HG02973 (cell line): ENCODE results near the gene GRIK5.

Experiments used
- ATAC-seq: cut with Tn5 transposase; IDR thresholded peaks from one replicate; pipeline ENCODE4 v1.9.1; 2021; ENCODE audit warnings: moderate library complexity; ENCODE audit not compliant: unreplicated experiment

The GRIK5 gene

DNA sequence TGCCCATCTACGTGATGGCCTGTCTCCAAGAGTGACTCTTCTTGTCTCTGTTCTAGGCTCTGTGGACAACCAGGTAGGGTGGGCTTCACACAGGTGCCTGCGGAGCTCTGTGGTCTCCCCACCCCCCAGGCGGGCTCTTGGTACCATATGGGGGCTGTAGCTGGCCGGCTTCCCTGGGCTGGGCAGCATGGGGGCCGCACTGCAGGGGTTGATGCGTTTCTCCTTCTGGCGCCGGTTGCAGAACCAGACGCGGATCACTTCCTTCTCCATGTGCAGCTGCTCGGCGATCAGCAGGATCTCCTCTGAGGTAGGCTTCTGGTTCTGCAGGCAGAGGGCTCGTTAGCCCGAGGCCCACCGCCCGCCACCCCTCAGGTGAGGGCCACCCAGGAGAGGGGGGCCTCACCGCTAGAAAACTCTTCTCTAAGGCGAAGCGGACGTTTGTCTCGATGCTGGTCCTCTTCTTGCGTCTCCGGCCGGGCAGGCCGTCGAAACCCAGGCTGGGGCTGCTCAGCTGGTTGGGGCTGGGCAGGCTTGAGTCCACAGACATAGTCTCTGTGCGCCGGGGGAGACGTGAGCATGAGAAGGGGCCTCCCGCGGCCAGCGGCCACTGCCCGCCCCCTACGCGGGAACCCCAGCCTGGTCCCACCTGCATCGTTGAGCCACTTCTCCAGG lies 25.3 kb upstream of the GRIK5 start:
- no peak for ATAC-seq

DNA sequence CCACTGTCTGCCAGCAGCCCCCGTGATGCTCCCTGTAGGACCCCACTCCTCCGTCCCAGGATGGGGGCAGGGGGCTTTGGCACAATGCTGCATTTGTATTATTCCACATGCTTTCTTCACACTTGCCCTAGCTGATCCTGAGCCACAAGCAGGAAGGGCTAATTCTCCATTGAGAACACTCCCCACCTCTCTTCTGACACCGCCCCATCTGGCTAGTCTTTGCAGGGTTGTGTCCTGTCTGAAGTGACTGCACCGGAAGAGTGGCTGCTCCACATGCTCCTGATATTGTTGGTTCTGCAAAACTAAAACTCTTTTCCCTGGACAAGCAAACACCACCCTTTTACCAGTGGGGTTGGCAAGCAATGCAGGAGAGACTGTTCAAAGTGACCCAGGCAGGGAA lies 23.9 kb upstream of the GRIK5 start:
- no peak for ATAC-seq

DNA sequence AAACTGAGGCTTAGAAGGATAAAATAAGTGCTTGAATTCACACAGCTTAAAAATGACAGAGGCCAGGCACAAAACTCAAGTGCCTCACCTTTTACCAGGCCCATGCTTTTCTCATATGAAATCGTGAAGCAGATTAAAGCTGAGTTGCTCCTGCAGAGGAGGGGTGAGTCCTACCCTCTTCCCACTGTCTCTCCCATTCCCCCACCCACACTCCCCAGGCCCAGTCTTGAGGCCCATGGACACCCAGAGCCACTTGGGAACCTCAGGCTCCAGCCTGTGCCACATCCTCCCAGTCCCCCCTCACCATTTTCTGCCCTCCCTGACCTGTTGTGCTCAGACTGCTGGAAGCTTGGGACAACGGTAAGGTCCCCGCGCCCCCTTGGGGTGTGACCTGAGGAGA lies 23.5 kb upstream of the GRIK5 start:
- no peak for ATAC-seq

DNA sequence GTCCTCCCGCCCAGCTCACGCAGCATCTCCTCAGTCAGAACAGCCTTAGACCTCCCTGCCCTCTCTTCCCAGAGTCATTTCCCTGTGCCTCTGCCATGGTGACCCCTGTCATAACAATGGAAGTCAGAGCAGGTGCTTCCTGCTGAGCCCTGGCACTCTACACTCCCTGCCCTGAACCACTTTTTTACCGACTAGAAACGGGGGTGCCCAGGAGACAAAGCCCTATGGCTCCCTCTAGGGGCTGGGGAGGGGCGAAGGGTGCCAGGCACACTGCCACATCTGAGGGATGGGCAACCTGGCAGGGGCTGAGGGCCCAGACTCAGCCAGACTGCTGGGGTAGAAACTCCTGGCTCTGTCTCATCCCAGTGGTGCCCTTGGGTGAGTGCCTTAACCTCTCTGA lies 22.3 kb upstream of the GRIK5 start:
- no peak for ATAC-seq

DNA sequence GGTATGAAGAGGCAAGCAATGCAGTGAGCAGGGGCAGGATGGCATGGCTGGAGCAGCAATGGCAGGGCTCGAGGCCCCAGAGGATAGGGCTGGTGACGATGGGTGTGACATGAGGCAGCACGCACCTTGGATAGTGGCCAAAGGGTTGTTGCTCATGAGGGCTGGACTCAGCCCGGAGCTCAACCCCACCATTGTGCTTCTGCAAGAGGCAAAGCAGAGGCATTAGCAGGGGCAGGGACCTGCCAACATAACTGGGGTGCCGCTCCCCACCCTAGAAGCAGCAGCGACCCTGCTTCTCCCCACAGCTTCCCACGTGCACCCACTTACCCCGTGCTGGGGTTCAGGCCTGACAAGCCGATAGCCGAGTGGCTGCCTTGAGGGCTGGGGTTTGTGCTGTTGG lies 21.7 kb upstream of the GRIK5 start:
- no peak for ATAC-seq

DNA sequence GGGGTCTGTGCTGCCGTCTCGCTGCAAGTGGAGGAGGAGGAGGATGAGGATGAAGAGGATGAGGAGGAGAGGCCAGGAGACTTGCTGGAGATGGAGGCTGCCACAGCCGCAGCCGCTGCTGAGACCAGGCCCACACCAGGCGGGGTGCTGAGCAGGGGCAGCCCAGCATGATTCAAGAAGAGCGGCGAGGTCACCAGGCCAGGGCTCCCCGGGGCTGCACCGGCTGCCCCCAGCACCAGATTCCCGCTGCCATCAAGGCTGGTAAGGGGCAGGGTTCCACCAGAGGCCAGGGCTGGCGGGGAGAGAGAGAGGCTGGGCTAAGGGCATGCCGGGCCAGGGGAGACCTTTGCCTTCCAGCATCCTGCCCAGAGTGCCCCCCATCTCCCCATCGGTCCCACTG lies 21.3 kb upstream of the GRIK5 start:
- no peak for ATAC-seq

DNA sequence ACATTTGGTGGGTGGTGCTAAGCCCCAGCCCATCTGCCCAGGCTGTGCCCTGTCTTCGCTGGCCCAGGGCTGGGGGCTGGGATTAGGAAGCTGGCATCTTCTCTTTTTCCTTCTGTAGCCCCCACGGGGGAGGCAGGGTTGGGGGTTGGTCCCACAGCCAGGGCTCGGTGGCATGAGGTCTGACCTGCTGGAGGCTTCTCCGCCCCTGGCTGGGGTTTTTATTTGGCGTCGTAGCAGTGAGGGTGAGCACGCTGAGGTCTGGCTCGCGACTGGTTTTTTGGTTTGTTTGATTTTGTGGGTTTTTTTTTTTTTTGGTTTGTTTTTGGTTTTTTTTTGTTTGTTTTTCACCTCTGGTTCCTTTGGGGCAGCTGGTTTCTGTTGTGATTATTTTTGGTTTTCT lies 20.7 kb upstream of the GRIK5 start:
- no peak for ATAC-seq

DNA sequence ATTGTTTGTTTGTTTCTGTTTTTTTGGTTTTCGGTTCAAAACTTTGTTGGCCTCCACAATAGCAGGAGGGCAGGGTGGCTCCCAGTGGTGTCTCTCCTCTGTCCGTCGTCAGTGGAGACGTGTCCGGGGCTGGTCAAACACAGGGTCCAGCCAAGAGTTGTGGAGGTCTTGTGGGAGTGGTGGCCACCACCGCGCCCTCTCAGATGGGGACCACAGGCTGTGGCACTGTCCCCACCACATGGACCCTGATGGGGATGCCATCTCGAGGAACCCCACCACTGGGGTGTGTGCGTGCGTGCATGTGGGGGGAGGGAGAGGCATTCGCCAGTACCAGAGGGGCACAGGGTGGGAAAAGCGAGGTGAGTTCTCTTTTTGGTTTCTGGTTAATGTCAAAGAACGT lies 19.8 kb upstream of the GRIK5 start:
- ATAC-seq = no peak

DNA sequence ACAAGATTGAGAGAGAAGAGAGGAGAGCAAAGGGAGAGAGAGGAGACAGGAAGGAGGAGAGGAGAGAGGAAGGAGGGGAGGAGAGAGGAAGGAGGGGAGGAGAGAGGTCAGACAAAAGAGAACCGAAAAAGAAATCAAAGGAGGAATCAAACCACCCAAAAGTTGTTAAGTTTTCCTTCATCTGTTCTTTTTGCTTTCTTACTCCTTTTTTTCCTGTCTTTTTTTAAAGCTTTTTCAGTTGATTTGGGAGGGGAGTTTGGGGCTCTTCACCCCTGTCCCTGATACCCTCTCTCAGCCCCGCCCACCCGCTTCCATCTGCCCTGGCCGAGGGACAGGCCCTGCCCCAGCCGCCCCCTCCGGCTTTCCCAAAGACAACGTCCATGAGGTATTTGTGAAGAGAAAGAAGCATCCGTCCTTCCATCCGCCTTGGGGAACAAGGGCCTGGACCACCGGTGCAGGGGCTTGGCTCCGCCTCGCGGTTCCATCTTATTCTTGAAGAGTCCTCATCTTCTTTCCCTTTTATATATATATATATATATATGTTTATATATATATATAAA lies 19.3 kb upstream of the GRIK5 start:
- ATAC-seq = no peak

DNA sequence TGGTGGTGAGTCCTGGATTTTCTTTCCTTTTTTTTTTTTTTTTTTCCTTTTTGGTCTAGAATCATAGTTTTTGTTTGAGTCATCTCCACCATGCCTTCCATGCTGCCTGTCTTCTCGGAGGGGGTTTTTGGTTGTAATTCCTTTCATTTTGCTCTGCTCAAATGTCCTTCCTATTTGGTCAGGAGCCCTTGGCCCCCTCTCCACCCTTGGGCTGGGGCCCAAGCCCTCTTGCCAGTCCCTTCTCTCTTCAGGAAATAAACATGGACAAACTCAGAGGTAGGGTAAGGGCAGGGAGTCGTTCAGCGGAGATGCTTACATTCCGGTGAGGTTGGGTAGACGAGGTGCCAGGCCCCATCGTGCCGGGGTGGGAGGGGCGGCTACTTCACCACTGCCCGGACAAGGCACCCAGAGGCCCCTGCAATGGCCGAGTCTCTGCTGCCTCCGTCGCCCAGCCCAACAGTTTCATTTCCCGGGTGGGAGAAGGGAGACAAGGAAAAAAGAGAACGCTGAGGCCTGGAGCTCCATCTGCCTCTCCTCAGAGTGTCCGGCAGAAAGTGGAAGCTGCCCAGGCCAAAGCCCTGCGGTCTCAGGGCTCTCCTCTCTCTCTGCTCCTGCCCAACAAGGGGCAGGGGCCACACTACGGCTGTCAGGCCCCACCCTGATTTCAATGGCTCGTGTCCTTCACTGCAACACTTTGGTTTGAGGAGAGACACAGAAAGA lies 18.6 kb upstream of the GRIK5 start:
- ATAC-seq = no peak

DNA sequence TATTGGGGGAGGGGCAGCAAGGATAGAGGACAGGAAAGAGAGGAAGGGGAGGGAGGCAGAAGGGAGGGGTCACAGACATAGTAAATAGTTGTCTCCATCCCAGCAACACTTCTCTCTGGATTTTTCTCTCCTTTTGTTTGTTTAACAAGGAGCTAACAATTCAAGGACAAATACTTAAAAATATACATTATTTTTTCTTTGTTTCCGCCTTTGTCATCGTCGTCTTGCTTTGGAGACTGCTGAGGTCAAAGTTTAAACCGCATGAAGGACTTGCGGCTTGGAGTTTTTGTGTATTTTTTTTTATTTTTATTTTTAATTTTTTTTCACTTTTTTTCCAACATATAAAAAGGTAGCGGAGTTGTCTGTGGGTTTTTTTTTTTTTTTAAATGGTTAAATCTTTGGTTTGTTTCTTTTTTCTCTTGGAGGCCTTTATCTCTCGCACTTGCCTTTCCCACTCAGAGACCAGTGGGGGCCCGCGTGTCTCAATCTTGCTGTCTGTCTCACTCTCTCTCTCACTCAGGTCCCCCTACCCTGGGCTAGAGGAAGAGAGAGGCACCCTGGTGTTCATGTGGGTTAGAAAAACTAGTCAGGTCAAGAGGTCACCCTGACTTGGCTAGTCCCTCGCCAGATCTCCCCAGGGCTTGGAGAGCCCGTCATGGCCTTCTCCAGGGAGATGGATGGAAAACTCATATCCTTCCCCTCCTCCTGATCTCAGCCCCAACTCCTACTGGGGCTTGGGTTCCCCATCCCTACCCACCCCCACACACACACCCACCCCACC lies 17.0 kb upstream of the GRIK5 start:
- ATAC-seq = no peak

DNA sequence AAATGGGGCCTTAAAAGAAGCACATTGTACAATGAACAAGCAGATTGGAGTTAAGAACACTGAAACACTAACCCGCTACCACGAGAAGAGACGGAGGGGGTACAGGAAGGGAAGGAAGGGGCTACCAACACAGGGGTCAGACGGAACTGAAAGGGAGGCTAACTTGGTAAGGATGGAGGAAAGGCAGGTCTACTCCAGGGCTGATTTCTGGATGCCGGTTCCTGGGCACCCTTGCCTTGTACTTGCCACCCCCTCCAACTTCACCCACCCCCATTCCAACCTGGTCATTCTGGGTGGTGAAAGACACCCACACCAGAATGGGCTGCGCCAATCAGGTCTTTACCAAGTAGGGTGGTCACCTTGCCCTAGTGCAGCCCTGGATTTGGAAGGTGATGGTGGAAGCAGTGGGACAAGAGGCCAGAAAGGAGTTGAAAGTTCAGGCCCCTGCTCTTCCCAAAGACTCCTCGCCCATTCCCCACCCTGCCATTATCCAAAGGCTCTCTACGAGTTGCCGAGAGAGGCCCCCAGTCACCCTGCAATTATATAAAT lies 16.3 kb upstream of the GRIK5 start:
- no peak for ATAC-seq

DNA sequence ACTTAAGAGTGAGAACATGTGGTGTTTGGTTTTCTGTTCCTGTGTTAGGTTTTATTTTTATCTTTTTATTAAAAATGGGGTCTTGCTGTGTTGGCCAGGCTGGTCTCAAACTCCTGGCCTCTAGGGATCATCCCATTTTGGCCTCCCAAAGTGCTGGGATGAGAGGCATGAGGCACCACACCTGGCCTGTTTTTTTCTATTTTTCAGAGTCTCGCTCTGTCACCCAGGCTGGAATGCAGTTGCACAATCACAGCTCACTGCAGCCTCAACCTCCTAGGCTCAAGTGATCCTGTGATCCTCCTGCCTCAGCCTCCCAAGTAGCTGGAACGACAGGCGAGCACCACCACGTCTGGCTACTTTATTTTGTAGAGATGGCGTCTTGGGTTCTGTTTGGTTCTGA lies 13.5 kb upstream of the GRIK5 start:
- ATAC-seq = no peak

DNA sequence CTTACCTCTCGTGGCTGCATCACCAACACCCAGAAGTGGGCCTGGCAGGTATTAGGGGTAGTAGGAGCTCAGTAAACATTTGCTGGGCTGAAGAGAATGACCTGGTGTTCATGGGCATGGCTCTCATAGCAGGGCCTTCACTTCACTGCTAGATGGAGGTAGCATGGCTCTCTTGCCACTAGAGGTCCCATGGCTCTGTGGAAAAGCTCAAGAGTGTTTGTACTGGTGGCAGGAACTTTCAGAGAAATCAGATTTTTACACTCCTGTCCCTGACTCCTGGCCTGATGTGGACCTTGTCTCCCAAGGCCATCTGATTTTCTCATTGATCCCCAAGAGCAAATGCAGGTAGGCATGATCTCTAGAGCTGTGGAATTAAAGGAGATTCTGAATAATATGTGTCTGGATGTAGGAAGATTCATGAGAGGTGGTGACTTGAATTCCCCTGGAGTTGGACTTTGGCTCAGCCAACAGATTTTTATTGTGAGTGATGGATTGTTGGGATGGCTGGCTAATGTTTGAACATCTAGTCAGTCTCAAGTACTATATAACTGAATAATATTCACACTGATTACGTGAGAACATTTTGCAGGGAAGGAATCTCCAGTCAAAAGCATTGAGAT lies 11.7 kb upstream of the GRIK5 start:
- ATAC-seq = no peak

DNA sequence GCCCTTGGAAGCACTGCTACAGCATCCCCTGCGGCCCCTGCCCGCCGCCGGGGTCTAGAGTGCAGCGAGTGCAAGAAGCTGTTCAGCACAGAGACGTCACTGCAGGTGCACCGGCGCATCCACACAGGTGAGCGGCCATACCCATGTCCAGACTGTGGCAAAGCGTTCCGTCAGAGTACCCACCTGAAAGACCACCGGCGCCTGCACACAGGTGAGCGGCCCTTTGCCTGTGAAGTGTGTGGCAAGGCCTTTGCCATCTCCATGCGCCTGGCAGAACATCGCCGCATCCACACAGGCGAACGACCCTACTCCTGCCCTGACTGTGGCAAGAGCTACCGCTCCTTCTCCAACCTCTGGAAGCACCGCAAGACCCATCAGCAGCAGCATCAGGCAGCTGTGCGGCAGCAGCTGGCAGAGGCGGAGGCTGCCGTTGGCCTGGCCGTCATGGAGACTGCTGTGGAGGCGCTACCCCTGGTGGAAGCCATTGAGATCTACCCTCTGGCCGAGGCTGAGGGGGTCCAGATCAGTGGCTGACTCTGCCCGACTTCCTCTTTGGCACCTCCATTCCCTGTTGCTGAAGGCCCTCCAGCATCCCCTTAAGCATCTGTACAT lies 10.9 kb upstream of the GRIK5 start:
- no peak for ATAC-seq

DNA sequence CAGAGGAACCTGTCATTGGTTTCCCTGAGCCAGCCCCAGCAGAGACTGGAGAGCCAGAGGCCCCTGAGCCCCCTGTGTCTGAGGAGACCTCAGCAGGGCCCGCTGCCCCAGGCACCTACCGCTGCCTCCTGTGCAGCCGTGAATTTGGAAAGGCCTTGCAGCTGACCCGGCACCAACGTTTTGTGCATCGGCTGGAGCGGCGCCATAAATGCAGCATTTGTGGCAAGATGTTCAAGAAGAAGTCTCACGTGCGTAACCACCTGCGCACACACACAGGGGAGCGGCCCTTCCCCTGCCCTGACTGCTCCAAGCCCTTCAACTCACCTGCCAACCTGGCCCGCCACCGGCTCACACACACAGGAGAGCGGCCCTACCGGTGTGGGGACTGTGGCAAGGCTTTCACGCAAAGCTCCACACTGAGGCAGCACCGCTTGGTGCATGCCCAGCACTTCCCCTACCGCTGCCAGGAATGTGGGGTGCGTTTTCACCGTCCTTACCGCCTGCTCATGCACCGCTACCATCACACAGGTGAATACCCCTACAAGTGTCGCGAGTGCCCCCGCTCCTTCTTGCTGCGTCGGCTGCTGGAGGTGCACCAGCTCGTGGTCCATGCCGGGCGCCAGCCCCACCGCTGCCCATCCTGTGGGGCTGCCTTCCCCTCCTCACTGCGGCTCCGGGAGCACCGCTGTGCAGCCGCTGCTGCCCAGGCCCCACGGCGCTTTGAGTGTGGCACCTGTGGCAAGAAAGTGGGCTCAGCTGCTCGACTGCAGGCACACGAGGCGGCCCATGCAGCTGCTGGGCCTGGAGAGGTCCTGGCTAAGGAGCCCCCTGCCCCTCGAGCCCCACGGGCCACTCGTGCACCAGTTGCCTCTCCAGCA lies 10.1 kb upstream of the GRIK5 start:
- no peak for ATAC-seq

DNA sequence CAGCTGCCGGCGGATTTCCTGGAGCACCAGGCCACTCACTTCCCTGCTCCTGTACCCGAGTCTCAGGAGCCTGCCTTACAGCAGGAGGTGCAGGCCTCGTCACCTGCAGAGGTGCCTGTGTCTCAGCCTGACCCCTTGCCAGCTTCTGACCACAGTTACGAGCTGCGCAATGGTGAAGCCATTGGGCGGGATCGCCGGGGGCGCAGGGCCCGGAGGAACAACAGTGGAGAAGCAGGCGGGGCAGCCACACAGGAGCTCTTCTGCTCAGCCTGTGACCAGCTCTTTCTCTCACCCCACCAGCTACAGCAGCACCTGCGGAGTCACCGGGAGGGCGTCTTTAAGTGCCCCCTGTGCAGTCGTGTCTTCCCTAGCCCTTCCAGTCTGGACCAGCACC lies 9.3 kb upstream of the GRIK5 start:
- no peak for ATAC-seq

DNA sequence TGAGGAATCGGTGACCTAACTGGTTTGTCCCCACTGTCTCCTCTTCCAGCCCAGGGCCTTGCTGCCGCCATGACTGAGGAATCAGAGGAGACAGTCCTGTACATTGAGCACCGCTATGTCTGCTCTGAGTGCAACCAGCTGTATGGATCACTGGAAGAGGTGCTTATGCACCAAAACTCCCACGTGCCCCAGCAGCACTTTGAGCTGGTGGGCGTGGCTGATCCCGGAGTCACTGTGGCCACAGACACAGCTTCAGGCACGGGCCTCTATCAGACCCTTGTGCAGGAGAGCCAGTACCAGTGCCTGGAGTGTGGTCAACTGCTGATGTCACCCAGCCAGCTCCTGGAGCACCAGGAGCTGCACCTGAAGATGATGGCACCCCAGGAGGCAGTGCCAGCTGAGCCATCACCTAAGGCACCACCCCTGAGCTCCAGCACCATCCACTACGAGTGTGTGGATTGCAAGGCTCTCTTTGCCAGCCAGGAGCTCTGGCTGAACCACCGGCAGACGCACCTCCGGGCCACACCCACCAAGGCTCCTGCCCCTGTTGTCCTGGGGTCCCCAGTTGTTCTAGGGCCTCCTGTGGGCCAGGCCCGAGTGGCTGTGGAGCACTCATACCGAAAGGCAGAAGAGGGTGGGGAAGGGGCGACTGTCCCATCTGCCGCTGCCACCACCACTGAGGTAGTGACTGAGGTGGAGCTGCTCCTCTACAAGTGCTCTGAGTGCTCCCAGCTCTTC lies 8.7 kb upstream of the GRIK5 start:
- ATAC-seq = no peak

DNA sequence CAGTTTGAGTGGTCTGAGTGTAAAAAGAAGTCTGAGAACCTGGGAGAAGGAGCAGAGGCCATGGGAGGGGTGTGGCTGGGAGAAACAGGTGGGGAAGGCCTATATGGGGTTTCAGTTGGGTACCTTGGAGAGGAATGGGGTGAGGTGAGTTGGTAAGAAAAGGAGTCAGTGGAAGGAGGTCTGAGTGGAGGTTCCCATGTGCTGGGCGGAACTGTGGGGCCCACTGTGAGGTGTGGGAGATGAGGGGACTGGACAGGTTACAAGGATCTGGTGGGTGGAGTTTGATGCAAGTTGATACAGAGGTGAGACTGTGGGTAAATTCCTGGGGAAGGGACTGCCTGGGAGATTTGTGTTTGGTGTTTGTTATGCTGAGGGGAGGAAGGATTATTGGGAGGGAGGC lies 8.1 kb upstream of the GRIK5 start:
- ATAC-seq = no peak
